HG02884 (cell line): ENCODE results near the gene TAF4B.
A peak's percentile ranks its signal among the peaks of the same experiment; 100 is the strongest.
"Not testable (repeated sequence)": the region's sequence is repeated elsewhere in the genome, so short reads cannot be mapped to it uniquely, and the experiment has no call there.

Experiments
- ATAC-seq: cut with Tn5 transposase; IDR thresholded peaks from one replicate; pipeline ENCODE4 v1.9.1; 2021; ENCODE audit warnings: mild to moderate bottlenecking, moderate library complexity; ENCODE audit not compliant: unreplicated experiment

TAF4B gene

GRCh38 chr18:26230497-26230896 lies 4.3 kb downstream of the TAF4B start:
- no peak for ATAC-seq

DNA sequence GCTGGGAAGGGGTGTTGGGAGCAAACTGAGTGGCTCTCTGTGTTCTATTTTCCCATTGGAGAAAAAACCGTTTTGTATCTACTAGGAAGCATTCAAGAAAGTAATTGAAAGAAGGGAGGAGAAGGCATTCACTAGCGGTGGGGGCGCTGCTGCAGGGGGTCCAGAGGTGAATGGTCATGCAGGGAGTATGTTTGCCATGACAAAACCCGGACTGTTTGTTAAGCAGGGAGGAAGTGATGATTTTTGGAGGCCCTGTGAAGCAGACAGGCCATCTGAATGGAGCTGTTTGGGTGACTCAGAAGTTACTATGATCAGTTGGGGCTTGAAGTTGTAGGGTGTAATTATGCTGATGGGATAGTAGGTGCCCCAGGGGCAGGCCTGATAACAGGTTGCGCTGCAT lies 7.0 kb downstream of the TAF4B start:
- ATAC-seq: no peak

- not testable (repeated sequence) for ATAC-seq
Measured at GRCh38 chr18:26237363-26237762, 11.1 kb downstream of the TAF4B start.

DNA sequence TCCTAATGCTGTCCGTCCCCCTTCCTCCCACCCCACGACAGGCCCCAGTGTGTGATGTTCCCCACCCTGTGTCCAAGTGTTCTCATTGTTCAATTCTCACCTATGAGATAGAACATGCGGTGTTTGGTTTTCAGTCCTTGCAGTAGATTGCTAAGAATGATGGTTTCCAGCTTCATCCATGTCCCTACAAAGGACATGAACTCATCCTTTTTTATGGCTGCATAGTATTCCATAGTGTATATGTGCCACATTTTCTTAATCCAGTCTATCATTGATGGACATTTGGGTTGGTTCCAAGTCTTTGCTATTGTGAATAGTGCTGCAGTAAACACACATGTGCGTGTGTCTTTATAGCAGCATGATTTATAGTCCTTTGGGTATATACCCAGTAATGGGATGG lies 12.5 kb downstream of the TAF4B start:
- not testable (repeated sequence) for ATAC-seq

DNA sequence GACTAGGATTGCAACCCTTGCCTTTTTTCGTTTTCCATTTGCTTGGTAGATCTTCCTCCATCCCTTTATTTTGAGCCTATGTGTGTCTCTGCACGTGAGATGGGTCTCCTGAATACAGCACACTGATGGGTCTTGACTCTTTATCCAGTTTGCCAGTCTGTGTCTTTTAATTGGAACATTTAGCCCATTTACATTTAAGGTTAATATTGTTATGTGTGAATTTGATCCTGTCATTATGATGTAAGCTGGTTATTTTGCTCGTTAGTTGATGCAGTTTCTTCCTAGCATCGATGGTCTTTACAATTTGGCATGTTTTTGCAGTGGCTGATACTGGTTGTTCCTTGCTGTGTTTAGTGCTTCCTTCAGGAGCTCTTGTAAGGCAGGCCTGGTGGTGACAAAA lies 16.1 kb downstream of the TAF4B start:
- ATAC-seq: not testable (repeated sequence)

DNA sequence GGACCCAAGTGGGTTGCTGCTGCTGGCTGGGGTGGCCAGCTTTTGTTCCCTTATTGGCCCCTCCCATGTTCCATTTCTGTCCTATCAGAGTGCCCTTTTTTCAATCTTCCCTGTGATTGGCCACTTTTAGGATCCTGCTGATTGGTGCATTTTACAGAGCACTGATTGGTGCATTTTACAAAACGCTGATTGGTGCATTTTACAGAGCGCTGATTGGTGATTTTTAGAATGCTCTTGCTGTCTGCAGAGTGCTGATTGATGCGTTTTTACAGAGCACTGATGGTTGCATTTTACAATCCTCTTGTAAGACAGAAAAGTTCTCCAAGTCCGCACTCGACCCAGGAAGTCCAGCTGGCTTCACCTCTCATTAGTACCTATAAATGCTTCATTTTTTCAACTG lies 19.2 kb downstream of the TAF4B start:
- ATAC-seq: not testable (repeated sequence)

- ATAC-seq: no peak
Measured at GRCh38 chr18:26252411-26252810, 26.2 kb downstream of the TAF4B start.

GRCh38 chr18:26254808-26255207 lies 28.6 kb downstream of the TAF4B start:
- ATAC-seq: peak; percentile 64

- peak; percentile 36 for ATAC-seq
Measured at GRCh38 chr18:26255695-26256622, 29.7 kb downstream of the TAF4B start.

- ATAC-seq: no peak
Measured at GRCh38 chr18:26258711-26259110, 32.5 kb downstream of the TAF4B start.

DNA sequence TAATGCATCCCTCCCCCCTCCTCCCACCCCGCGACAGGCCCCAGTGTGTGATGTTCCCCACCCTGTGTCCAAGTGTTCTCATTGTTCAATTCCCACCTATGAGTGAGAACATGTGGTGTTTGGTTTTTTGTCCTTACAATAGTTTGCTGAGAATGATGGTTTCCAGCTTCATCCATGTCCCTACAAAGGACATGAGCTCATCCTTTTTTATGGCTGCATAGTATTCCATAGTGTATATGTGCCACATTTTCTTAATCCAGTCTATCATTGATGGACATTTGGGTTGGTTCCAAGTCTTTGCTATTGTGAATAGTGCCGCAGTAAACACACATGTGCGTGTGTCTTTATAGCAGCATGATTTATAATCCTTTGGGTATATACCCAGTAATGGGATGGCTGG lies 33.2 kb downstream of the TAF4B start:
- ATAC-seq: not testable (repeated sequence)

GRCh38 chr18:26262156-26262555 lies 35.9 kb downstream of the TAF4B start:
- no peak for ATAC-seq

DNA sequence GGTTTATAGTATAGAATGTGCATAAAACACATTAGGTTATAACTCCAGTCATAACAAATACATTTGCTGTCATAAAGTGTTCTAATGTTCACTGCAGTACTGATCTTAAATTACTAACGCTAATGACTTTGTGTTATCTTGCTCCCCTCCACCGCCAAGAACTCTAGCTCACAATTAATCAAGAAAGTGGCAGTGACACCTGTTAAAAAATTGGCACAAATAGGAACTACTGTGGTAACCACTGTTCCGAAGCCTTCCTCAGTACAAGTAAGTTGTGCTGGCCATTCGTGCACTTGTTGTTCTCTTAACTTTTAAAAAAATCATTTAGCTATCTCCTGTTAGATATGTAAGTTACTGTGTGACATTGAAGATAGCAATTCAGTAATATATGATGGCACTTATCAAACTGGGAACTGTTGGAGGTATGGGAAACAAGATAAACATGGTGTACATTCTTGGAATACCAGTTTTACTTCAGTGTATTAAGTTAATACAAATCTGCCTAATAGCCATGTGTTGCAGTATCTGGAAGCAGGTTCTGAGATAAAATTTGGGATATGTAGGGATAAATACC lies 41.2 kb downstream of the TAF4B start:
- ATAC-seq: no peak

GRCh38 chr18:26268454-26268853 lies 42.2 kb downstream of the TAF4B start:
- ATAC-seq: no peak

DNA sequence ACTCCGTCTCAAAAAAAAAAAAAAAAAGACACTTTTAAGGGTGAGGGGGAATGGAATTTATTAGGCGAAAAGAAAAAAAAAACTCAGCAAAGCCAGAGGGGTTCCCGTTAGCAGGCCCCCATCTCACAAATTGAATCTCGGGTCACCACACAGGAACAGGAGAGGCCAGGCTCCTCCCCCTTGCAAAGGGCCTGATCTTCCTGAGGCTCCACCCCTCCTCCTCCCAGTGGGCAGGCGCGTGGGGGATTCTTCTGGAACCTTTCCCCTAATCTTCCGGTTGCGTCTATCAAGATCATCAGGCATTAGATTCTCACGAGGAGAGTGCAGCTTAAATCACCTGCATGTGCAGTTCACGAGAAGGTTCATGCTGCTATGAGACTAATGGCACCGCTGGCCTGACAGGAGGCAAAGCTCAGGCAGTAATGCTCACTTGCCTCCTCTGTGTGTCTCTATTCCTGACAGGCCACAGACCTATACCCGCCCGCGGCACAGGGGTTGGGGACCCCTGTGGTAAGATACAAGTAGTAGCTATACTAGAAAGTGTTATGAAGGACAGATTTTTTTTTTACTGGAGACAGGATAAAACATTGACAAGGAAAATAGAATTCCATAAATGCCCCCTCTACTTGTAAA lies 45.8 kb downstream of the TAF4B start:
- ATAC-seq: no peak

DNA sequence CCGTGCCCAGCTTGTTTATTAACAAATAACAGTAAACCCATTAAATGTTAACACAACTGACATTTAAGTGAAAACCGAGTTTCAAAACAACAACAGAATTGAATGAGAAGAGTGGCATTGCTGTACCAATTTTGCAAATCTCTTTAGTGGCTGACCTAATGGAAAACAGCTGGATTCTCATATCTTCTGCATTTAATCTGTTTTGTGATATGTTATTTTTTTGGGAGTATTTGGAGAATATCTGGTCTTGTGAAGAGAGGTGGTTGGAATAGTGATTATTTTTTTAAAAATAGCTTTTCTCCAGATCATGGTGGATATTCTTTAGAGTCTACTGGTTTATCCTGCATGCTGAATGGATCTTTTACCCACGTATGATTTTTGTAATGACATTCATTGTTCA lies 51.1 kb downstream of the TAF4B start:
- no peak for ATAC-seq

- ATAC-seq: no peak
Measured at GRCh38 chr18:26279428-26279827, 53.2 kb downstream of the TAF4B start.

DNA sequence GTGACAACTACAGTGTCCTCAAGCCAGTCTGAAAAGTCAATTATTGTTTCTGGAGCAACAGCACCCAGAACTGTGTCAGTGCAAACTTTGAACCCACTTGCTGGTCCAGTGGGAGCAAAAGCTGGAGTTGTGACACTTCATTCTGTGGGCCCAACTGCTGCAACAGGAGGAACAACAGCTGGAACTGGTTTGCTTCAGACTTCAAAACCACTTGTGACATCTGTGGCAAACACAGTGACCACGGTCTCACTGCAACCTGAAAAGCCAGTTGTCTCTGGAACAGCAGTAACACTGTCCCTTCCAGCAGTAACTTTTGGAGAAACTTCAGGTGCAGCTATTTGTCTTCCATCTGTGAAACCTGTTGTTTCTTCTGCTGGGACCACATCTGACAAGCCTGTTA lies 59.8 kb downstream of the TAF4B start:
- no peak for ATAC-seq

GRCh38 chr18:26287644-26288043 lies 61.4 kb downstream of the TAF4B start:
- no peak for ATAC-seq

GRCh38 chr18:26290385-26290784 lies 64.1 kb downstream of the TAF4B start:
- ATAC-seq: no peak

GRCh38 chr18:26293982-26294381 lies 67.7 kb downstream of the TAF4B start:
- no peak for ATAC-seq

DNA sequence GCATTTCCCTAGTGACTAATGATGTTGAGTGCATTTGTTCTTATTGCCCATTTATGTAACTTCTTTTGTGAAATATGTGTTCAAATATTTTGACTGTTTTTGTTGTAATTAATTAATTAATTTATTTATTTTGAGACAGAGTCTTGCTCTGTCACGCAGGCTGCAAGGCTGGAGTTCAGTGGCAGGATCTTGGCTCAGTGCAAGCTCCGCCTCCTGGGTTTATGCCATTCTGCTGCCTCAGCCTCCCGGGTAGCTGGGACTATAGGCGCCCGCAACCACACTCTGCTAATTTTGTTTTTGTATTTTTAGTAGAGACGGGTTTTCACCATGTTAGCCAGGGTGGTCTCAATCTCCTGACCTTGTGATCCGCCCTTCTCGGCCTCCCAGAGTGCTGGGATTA lies 71.9 kb downstream of the TAF4B start:
- no peak for ATAC-seq
